GM23248 (cell line): Measurements from ENCODE around the gene NLGN2. TPM values are rescaled to one million over a fixed set of nuclear protein-coding genes. Genes with fewer than 3 reads are reported as not detected.
A peak's percentile ranks its signal among the peaks of the same experiment; 100 is the strongest.

Experiments used
- DNase-seq: peaks from one replicate; pipeline ENCODE4 v3.0.0-alpha.2; 2015
- H2AFZ ChIP-seq: fragments of 200-600 bp; sonication (generic); 2 replicates; pipeline ENCODE4 v1.6.1; 2016; ENCODE audit warnings: antibody characterized with exemption
- H3F3A ChIP-seq: fragments of 200-600 bp; sonication (generic); 2 replicates; pipeline ENCODE4 v1.6.1; 2016; ENCODE audit warnings: mild to moderate bottlenecking, antibody characterized with exemption, mixed run types; ENCODE audit not compliant: insufficient read depth
- H3K27ac ChIP-seq: fragments of 200-600 bp; sonication (generic); 2 replicates; pipeline ENCODE4 v1.5.1; 2016; ENCODE audit warnings: mild to moderate bottlenecking
- H3K27me3 ChIP-seq: fragments of 200-600 bp; sonication (generic); replicated peaks from 2 replicates; pipeline ENCODE4 v1.6.1; 2016; ENCODE audit warnings: mild to moderate bottlenecking; ENCODE audit not compliant: insufficient read depth
- H3K36me3 ChIP-seq: fragments of 200-600 bp; sonication (generic); 2 replicates; pipeline ENCODE4 v1.6.1; 2016; ENCODE audit warnings: low read depth, mild to moderate bottlenecking
- H3K4me1 ChIP-seq: fragments of 200-600 bp; sonication (generic); 2 replicates; pipeline ENCODE4 v1.6.1; 2016; ENCODE audit warnings: mild to moderate bottlenecking; ENCODE audit not compliant: insufficient read depth
- H3K4me2 ChIP-seq: fragments of 200-600 bp; sonication (generic); one replicate; pipeline ENCODE4 v1.6.1; 2016; ENCODE audit warnings: mild to moderate bottlenecking; ENCODE audit not compliant: unreplicated experiment
- H3K4me3 ChIP-seq: fragments of 200-600 bp; sonication (generic); 2 replicates; pipeline ENCODE4 v1.5.1; 2016; ENCODE audit warnings: mild to moderate bottlenecking
- H3K79me2 ChIP-seq: fragments of 200-600 bp; sonication (generic); 2 replicates; pipeline ENCODE4 v1.6.1; 2016; ENCODE audit warnings: mild to moderate bottlenecking; ENCODE audit not compliant: insufficient read depth
- H3K9ac ChIP-seq: fragments of 200-600 bp; sonication (generic); 2 replicates; pipeline ENCODE4 v1.6.1; 2016; ENCODE audit warnings: mild to moderate bottlenecking
- H3K9me2 ChIP-seq: fragments of 200-600 bp; sonication (generic); 2 replicates; pipeline ENCODE4 v1.6.1; 2016; ENCODE audit warnings: mixed run types, mild to moderate bottlenecking, moderate library complexity; ENCODE audit not compliant: insufficient read depth
- H3K9me3 ChIP-seq: fragments of 200-600 bp; sonication (generic); one replicate; pipeline ENCODE4 v1.6.1; 2017; ENCODE audit warnings: low read depth
- H4K20me1 ChIP-seq: fragments of 200-600 bp; sonication (generic); 2 replicates; pipeline ENCODE4 v1.6.0; 2016; ENCODE audit not compliant: insufficient read depth
- EZH2 ChIP-seq: fragments of 200-600 bp; sonication (generic); IDR thresholded peaks from 2 replicates; pipeline ENCODE4 v1.6.1; 2018; ENCODE audit warnings: antibody characterized with exemption, mild to moderate bottlenecking; ENCODE audit not compliant: insufficient read depth, poor library complexity, severe bottlenecking
- EZH2phosphoT487 ChIP-seq: fragments of 200-600 bp; sonication (generic); IDR thresholded peaks from 2 replicates; pipeline ENCODE4 v1.6.1; 2018; ENCODE audit warnings: antibody characterized with exemption, moderate library complexity, mild to moderate bottlenecking, low read depth; ENCODE audit not compliant: insufficient read depth
- WGBS, 2 experiments: methylation state at CpG; one replicate each; pipeline ENCODE4 v1.1.6; 2015 to 2017; ENCODE audit warnings: low lambda C conversion rate in 2 of 2, low coverage in 1 of 2; ENCODE audit errors: missing lambda C conversion rate in 2 of 2; 5-methylcytosine and 5-hydroxymethylcytosine counted together
- in situ Hi-C: fragments of 300-500 bp; cut with MboI; formaldehyde crosslinking; loops from 2 replicates; pipeline ENCODE4 v1.15.0; 2020
- polyA plus RNA-seq: library from polyadenylated mRNA; unstranded; fragments of >200 nt; fragmentation: Nextera tagmentation; extraction: Ambion mirVana; gene quantifications from 2 replicates; pipeline ENCODE4 v1.2.1, GENCODE V29; 2016
- total RNA-seq: library from RNA; depleted of rRNA; stranded (reverse); fragments of >200 nt; shearing (Covaris generic); gene quantifications from 2 replicates; pipeline ENCODE4 v1.2.3, GENCODE V29; 2014

The NLGN2 gene
- total and polyA plus RNA-seq, 2 experiments from 2014 or later = 3.3 to 9.5 TPM

GRCh38 chr17:7403043-7403726 lies 4.5 kb upstream of the NLGN2 start:
- Histone ChIP-seq H3K9me3 (no peaks in the 10 kb centered on the region), H3F3A (0 out of 2 replicates have a peak, but pooled peaks cover 4% of the 10 kb centered on the region), H3K79me2 (peaks cover 14% of the 10 kb centered on the region), H3K27me3 (no peaks in the 10 kb centered on the region), H3K9me2 (no peaks in the 10 kb centered on the region), H3K4me3 (peak overlapping the region; percentile 79), H3K27ac (peak overlapping the region; percentile 60), H3K4me2 (peak overlapping the region; percentile 67), H3K9ac (peak overlapping the region; percentile 72), H4K20me1 (no peaks in the 10 kb centered on the region), H3K36me3 (no peaks in the 10 kb centered on the region), H2AFZ (peak overlapping the region; percentile 78), H3K4me1 (peaks cover 6% of the 10 kb centered on the region)
- DNase-seq = no peak
- 11 to 12% methylated on average over 15 to 16 of the region's 16 CpGs for WGBS, 2 experiments
- in situ Hi-C loops = no loop called here
- TF ChIP-seq EZH2 = no peak
- TF ChIP-seq EZH2phosphoT487 = no peak

- no peaks in the 10 kb centered on the region for H3K9me3 ChIP-seq
- no peak for DNase-seq
- H3F3A ChIP-seq = 0 out of 2 replicates have a peak, but pooled peaks cover 4% of the 10 kb centered on the region
- H3K4me1 ChIP-seq = peaks cover 6% of the 10 kb centered on the region
- H3K36me3 ChIP-seq = no peaks in the 10 kb centered on the region
- no peaks in the 10 kb centered on the region for H3K9me2 ChIP-seq
- peak overlapping the region; percentile 60 for H3K27ac ChIP-seq
- peak overlapping the region; percentile 67 for H3K4me2 ChIP-seq
- peak overlapping the region; percentile 78 for H2AFZ ChIP-seq
- no peaks in the 10 kb centered on the region for H3K27me3 ChIP-seq
- peaks cover 14% of the 10 kb centered on the region for H3K79me2 ChIP-seq
- H4K20me1 ChIP-seq = no peaks in the 10 kb centered on the region
- peak overlapping the region; percentile 72 for H3K9ac ChIP-seq
- 1% methylated on average over 8 to 13 of the region's 13 CpGs for WGBS, 2 experiments
- in situ Hi-C loops = no loop called here
- TF ChIP-seq EZH2 (no peak), EZH2phosphoT487 (no peak)
- H3K4me3 ChIP-seq = peak overlapping the region; percentile 79
These were observed 4.0 kb upstream of the NLGN2 start for GRCh38 chr17:7403727-7403976.

- no peaks in the 10 kb centered on the region for H3K27me3 ChIP-seq
- peak within 1 kb of the TSS; percentile 84 for H3K9ac ChIP-seq
- H3K79me2 ChIP-seq = peaks cover 14% of the 10 kb centered on the region
- H3K9me3 ChIP-seq = no peaks in the 10 kb centered on the region
- WGBS, 2 experiments = 0 to 1% methylated on average over 35 to 49 of the region's 49 CpGs
- no peaks in the 10 kb centered on the region for H4K20me1 ChIP-seq
- H3K36me3 ChIP-seq = no peaks in the 10 kb centered on the region
- peak within 1 kb of the TSS; percentile 78 for H2AFZ ChIP-seq
- DNase-seq = peak; percentile 100
- H3K4me2 ChIP-seq = peak within 1 kb of the TSS; percentile 80
- peaks cover 6% of the 10 kb centered on the region for H3K4me1 ChIP-seq
- H3K9me2 ChIP-seq = no peaks in the 10 kb centered on the region
- H3K27ac ChIP-seq = peak within 1 kb of the TSS; percentile 60
- H3F3A ChIP-seq = 0 out of 2 replicates have a peak, but pooled peaks cover 4% of the 10 kb centered on the region
- TF ChIP-seq EZH2phosphoT487 = no peak
- TF ChIP-seq EZH2 = no peak
- in situ Hi-C loops = no loop called here
- H3K4me3 ChIP-seq = peak within 1 kb of the TSS; percentile 79
These were observed 3.5 kb upstream of the NLGN2 start, which contains the start of gene TMEM256 for GRCh38 chr17:7403977-7404736. TSS of gene TMEM256 (minus strand) at chr17:7404097. CDS start at chr17:7404084, 13 bp downstream.

- no peaks in the 10 kb centered on the region for H3K9me3 ChIP-seq
- WGBS, 2 experiments = 1% methylated on average over 10 to 61 of the region's 65 CpGs
- H3K4me3 ChIP-seq = peak overlapping the region; percentile 79
- H2AFZ ChIP-seq = peak overlapping the region; percentile 70
- H3F3A ChIP-seq = 0 out of 2 replicates have a peak, but pooled peaks cover under 1% of the 10 kb centered on the region
- no peaks in the 10 kb centered on the region for H3K27me3 ChIP-seq
- peak overlapping the region; percentile 48 for H3K27ac ChIP-seq
- in situ Hi-C loops = no loop called here
- TF ChIP-seq EZH2phosphoT487 (no peak), EZH2 (no peak)
- peak overlapping the region; percentile 84 for H3K9ac ChIP-seq
- H3K79me2 ChIP-seq = peaks cover 14% of the 10 kb centered on the region
- peaks cover 6% of the 10 kb centered on the region for H3K4me1 ChIP-seq
- H3K9me2 ChIP-seq = no peaks in the 10 kb centered on the region
- peak; percentile 83 for DNase-seq
- H3K36me3 ChIP-seq = no peaks in the 10 kb centered on the region
- H3K4me2 ChIP-seq = peak overlapping the region; percentile 80
- no peaks in the 10 kb centered on the region for H4K20me1 ChIP-seq
These were observed 2.8 kb upstream of the NLGN2 start for GRCh38 chr17:7404737-7405349.
